H9 (cell line): ENCODE data around the gene EVI2A. TPM values are rescaled to one million over a fixed set of nuclear protein-coding genes. Genes with fewer than 3 reads are reported as not detected.

Source experiments
- DNase-seq: peaks from one replicate; pipeline ENCODE4 v3.0.0-alpha.2; 2017
- H2AFZ ChIP-seq: one replicate; pipeline ENCODE4 v1.6.1; 2013; ENCODE audit warnings: mild to moderate bottlenecking, low read length, control low read depth, moderate library complexity
- H2AK5ac ChIP-seq: 2 replicates; pipeline ENCODE4 v1.6.1; 2013; ENCODE audit warnings: low read length, control low read depth, mixed read lengths; ENCODE audit not compliant: insufficient read length
- H2BK120ac ChIP-seq: one replicate; pipeline ENCODE4 v1.6.1; 2013; ENCODE audit warnings: low read depth, mild to moderate bottlenecking, low read length, control low read depth, inconsistent platforms; ENCODE audit not compliant: poor library complexity, severe bottlenecking
- H2BK12ac ChIP-seq: 2 replicates; pipeline ENCODE4 v1.6.1; 2013; ENCODE audit warnings: low read length, control low read depth, mixed read lengths, low read depth; ENCODE audit not compliant: insufficient read length
- H2BK15ac ChIP-seq: 2 replicates; pipeline ENCODE4 v1.6.1; 2013; ENCODE audit warnings: low read depth, low read length, control low read depth
- H2BK20ac ChIP-seq: one replicate; pipeline ENCODE4 v1.6.1; 2013; ENCODE audit warnings: low read depth, mild to moderate bottlenecking, low read length, control low read depth, inconsistent platforms; ENCODE audit not compliant: poor library complexity, severe bottlenecking
- H2BK5ac ChIP-seq: 2 replicates; pipeline ENCODE4 v1.6.1; 2013; ENCODE audit warnings: low read length, control low read depth, mixed read lengths; ENCODE audit not compliant: insufficient read length
- H3K14ac ChIP-seq: 2 replicates; pipeline ENCODE4 v1.6.1; 2013; ENCODE audit warnings: low read length, control low read depth; ENCODE audit not compliant: insufficient read depth
- H3K18ac ChIP-seq: 2 replicates; pipeline ENCODE4 v1.6.1; 2013; ENCODE audit warnings: low read depth, mild to moderate bottlenecking, mixed read lengths, low read length, control low read depth; ENCODE audit not compliant: insufficient read length
- H3K23ac ChIP-seq: 2 replicates; pipeline ENCODE4 v1.6.1; 2013; ENCODE audit warnings: low read length, control low read depth, mixed read lengths, low read depth; ENCODE audit not compliant: insufficient read length
- H3K23me2 ChIP-seq: 2 replicates; pipeline ENCODE4 v1.6.1; 2013; ENCODE audit warnings: low read depth, mild to moderate bottlenecking, mixed read lengths, low read length, control low read depth; ENCODE audit not compliant: insufficient read length, poor library complexity, severe bottlenecking
- H3K27ac ChIP-seq: 2 replicates; pipeline ENCODE4 v1.5.1; 2013; ENCODE audit warnings: low read length, control low read depth, mixed read lengths, low read depth; ENCODE audit not compliant: insufficient read length
- H3K27me3 ChIP-seq: 2 replicates; pipeline ENCODE4 v1.6.1; 2013; ENCODE audit warnings: low read length, control low read depth, inconsistent platforms; ENCODE audit not compliant: insufficient read depth
- H3K4ac ChIP-seq: 2 replicates; pipeline ENCODE4 v1.6.1; 2013; ENCODE audit warnings: low read depth, mild to moderate bottlenecking, control low read depth, inconsistent platforms, low read length, moderate library complexity
- H3K4me1 ChIP-seq: 2 replicates; pipeline ENCODE4 v1.6.1; 2013; ENCODE audit warnings: low read length, control low read depth, inconsistent platforms; ENCODE audit not compliant: insufficient read depth
- H3K4me2 ChIP-seq: 2 replicates; pipeline ENCODE4 v1.6.1; 2013; ENCODE audit warnings: low read length, control low read depth, mixed read lengths; ENCODE audit not compliant: insufficient read length, insufficient read depth
- H3K56ac ChIP-seq: 2 replicates; pipeline ENCODE4 v1.6.1; 2013; ENCODE audit warnings: low read depth, mild to moderate bottlenecking, mixed read lengths, low read length, control low read depth; ENCODE audit not compliant: insufficient read length
- H3K79me1 ChIP-seq: 2 replicates; pipeline ENCODE4 v1.6.1; 2013; ENCODE audit warnings: low read depth, mild to moderate bottlenecking, moderate library complexity, low read length, control low read depth, inconsistent platforms; ENCODE audit not compliant: insufficient read depth, poor library complexity, severe bottlenecking
- H3K79me2 ChIP-seq: 2 replicates; pipeline ENCODE4 v1.6.1; 2013; ENCODE audit warnings: low read length, control low read depth, inconsistent platforms; ENCODE audit not compliant: insufficient read depth
- H3K9ac ChIP-seq: 2 replicates; pipeline ENCODE4 v1.6.1; 2013; ENCODE audit warnings: low read length, control low read depth, mixed read lengths; ENCODE audit not compliant: insufficient read length; ENCODE audit errors: extremely low read depth
- H3K9me3 ChIP-seq: one replicate; pipeline ENCODE4 v1.6.1; 2013; ENCODE audit warnings: low read depth, low read length, inconsistent platforms; ENCODE audit not compliant: control insufficient read depth
- H3T11ph ChIP-seq: one replicate; pipeline ENCODE4 v1.6.1; 2013; ENCODE audit warnings: mild to moderate bottlenecking, low read length, control low read depth, inconsistent platforms
- H4K20me1 ChIP-seq: one replicate; pipeline ENCODE4 v1.6.1; 2013; ENCODE audit not compliant: control insufficient read depth, insufficient read length, insufficient read depth
- H4K5ac ChIP-seq: 2 replicates; pipeline ENCODE4 v1.6.1; 2013; ENCODE audit warnings: low read depth, mild to moderate bottlenecking, mixed read lengths, low read length, control low read depth; ENCODE audit not compliant: insufficient read length
- H4K8ac ChIP-seq: replicated peaks from 2 replicates; pipeline ENCODE4 v1.6.1; 2013; ENCODE audit warnings: low read length, control low read depth, mixed read lengths, low read depth; ENCODE audit not compliant: insufficient read length
- H4K91ac ChIP-seq: 2 replicates; pipeline ENCODE4 v1.6.1; 2013; ENCODE audit warnings: low read depth, mild to moderate bottlenecking, moderate library complexity, mixed read lengths, low read length, control low read depth; ENCODE audit not compliant: insufficient read length
- H3K27ac Mint-ChIP-seq, 3 experiments: 2 replicates in 2 of 3; 3 replicates in 1 of 3; pipeline ENCODE4 v1.8.0; 2020 to 2021; ENCODE audit warnings: mixed read lengths in 3 of 3, mild to moderate bottlenecking in 1 of 3, moderate library complexity in 1 of 3
- H3K27me3 Mint-ChIP-seq: 2 replicates; pipeline ENCODE4 v1.8.0; 2021; ENCODE audit warnings: low read depth, mild to moderate bottlenecking, moderate library complexity, mixed read lengths
- H3K36me3 Mint-ChIP-seq, 3 experiments: 2 replicates in 2 of 3; 3 replicates in 1 of 3; pipeline ENCODE4 v1.8.0; 2020 to 2021; ENCODE audit warnings: low read depth in 3 of 3, mixed read lengths in 3 of 3; ENCODE audit not compliant: insufficient read depth in 1 of 3
- H3K4me1 Mint-ChIP-seq, 2 experiments: 2 replicates each; pipeline ENCODE4 v1.8.0; 2020; ENCODE audit warnings: mixed read lengths in 2 of 2
- H3K4me3 Mint-ChIP-seq, 2 experiments: 2 replicates in 1 of 2; 3 replicates in 1 of 2; pipeline ENCODE4 v1.8.0; 2020 to 2021; ENCODE audit warnings: mild to moderate bottlenecking in 2 of 2, mixed read lengths in 2 of 2, moderate library complexity in 1 of 2
- H3K9me3 Mint-ChIP-seq, 2 experiments: 2 replicates in 1 of 2; 3 replicates in 1 of 2; pipeline ENCODE4 v1.8.0; 2020; ENCODE audit warnings: mild to moderate bottlenecking in 2 of 2, mixed read lengths in 2 of 2, moderate library complexity in 1 of 2
- CTCF ChIP-seq: fragments of 200-600 bp; sonication (generic); conservative IDR thresholded peaks from 3 replicates; pipeline ENCODE4 v1.8.0; 2021; ENCODE audit warnings: antibody characterized with exemption, mild to moderate bottlenecking
- WGBS: extraction: QIAGEN DNeasy Blood & Tissue Kit; methylation state at CpG from one replicate; pipeline ENCODE4 v1.1.7; 2013; ENCODE audit warnings: missing lambda C conversion rate, low lambda C conversion rate, mixed read lengths; ENCODE audit not compliant: insufficient read length; ENCODE audit errors: extremely low coverage; 5-methylcytosine and 5-hydroxymethylcytosine counted together
- total RNA-seq: library from RNA; stranded (reverse); gene quantifications from 2 replicates; pipeline ENCODE4 v1.2.1, GENCODE V29; 2021

Gene EVI2A
- total RNA-seq, 1 experiment from 2014 or later = not detected

DNA sequence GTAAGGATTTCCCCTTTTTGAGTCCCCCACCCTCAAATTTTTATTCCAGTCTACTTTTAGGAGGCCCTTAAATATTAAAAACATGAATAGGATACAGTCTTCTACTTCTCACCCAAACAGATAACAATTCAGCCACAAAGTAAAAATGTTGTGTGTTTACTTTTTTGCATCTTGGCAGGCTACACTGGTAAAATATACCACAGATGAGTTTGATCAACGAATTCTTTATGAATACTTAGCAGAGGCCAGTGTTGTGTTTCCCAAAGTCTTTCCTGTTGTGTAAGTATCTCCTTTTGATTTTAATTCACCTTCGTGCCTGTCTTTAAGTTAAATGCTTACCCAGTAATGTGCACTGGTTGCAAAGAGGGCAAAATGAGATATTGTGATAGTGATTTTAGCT lies 35.7 kb upstream of the EVI2A start:
- no peak overlapping the region for H3K56ac ChIP-seq

More for the DNA sequence above, 35.7 kb upstream of the EVI2A start:
- no peak overlapping the region for H4K91ac ChIP-seq
- H2BK120ac ChIP-seq = no peak overlapping the region
- no peak overlapping the region for H2BK5ac ChIP-seq
- Mint-ChIP-seq H3K9me3 (no peaks in the 10 kb centered on the region; a peak in 1 of 5 replicates), H3K36me3 (peaks cover 4 to 43% (median 17%) of the 10 kb centered on the region in 3 experiments; a peak in 6 of 7 replicates), H3K4me1 (no peaks in the 10 kb centered on the region), H3K27me3 (no peaks in the 10 kb centered on the region), H3K4me3 (no peak overlapping the region), H3K27ac (no peak overlapping the region)
- TF ChIP-seq CTCF = no peak
- no peak overlapping the region for H3T11ph ChIP-seq
- H4K20me1 ChIP-seq = no peaks in the 10 kb centered on the region
- WGBS = no CpG with 5 or more reads among the region's 2 CpGs
- no peak overlapping the region for H3K4me2 ChIP-seq
- no peak overlapping the region for H2BK12ac ChIP-seq
- no peak overlapping the region for H3K4ac ChIP-seq
- H3K4me1 ChIP-seq = no peaks in the 10 kb centered on the region
- no peak overlapping the region for H2BK15ac ChIP-seq
- no peak overlapping the region for H3K18ac ChIP-seq
- H3K23ac ChIP-seq = no peak overlapping the region
- no peak overlapping the region for H4K5ac ChIP-seq
- H3K79me2 ChIP-seq = no peaks in the 10 kb centered on the region
- no peak overlapping the region for H3K27ac ChIP-seq
- no peak overlapping the region for H2AFZ ChIP-seq
- H3K14ac ChIP-seq = no peak overlapping the region
- H3K23me2 ChIP-seq = no peaks in the 10 kb centered on the region
- H2AK5ac ChIP-seq = no peak overlapping the region
- no peak overlapping the region for H2BK20ac ChIP-seq
- H3K9ac ChIP-seq = no peak overlapping the region
- no peaks in the 10 kb centered on the region for H3K27me3 ChIP-seq
- H4K8ac ChIP-seq = no peak overlapping the region
- no peaks in the 10 kb centered on the region for H3K79me1 ChIP-seq
- no peak for DNase-seq
- no peaks in the 10 kb centered on the region for H3K9me3 ChIP-seq
